Activated T-helper 17 cell treated with anti-CD3 and anti-CD28 coated beads, Interleukin-2, amount 50 U/mL, for 72 hours (primary cell): ENCODE data around the gene DEAF1. TPM values are rescaled to one million over a fixed set of nuclear protein-coding genes. Genes with fewer than 3 reads are reported as not detected.
"Not testable (repeated sequence)": the region's sequence is repeated elsewhere in the genome, so short reads cannot be mapped to it uniquely, and the experiment has no call there.

Experiments used
- ATAC-seq: fragments of 150-1000 bp; cut with Tn5 transposase; replicated peaks from 2 replicates; pipeline ENCODE4 v1.10.0; 2021; ENCODE audit warnings: mild to moderate bottlenecking, moderate library complexity
- H3K27ac Mint-ChIP-seq: one replicate; pipeline ENCODE4 v1.8.0; 2022; ENCODE audit warnings: mixed read lengths
- H3K27me3 Mint-ChIP-seq: one replicate; pipeline ENCODE4 v1.8.0; 2022; ENCODE audit warnings: mixed read lengths
- H3K36me3 Mint-ChIP-seq: one replicate; pipeline ENCODE4 v1.8.0; 2022; ENCODE audit warnings: low read depth, mild to moderate bottlenecking, mixed read lengths
- H3K4me1 Mint-ChIP-seq: one replicate; pipeline ENCODE4 v1.8.0; 2022; ENCODE audit warnings: mixed read lengths
- H3K4me3 Mint-ChIP-seq: one replicate; pipeline ENCODE4 v1.8.0; 2022; ENCODE audit warnings: mild to moderate bottlenecking, mixed read lengths
- H3K9me3 Mint-ChIP-seq: one replicate; pipeline ENCODE4 v1.8.0; 2022; ENCODE audit warnings: mixed read lengths
- total RNA-seq, 2 donors: library from RNA; stranded (reverse); gene quantifications; one replicate each; pipeline ENCODE4 v1.2.3, GENCODE V29; 2022

DEAF1 gene
- total RNA-seq, 2 donors from 2014 or later: 43.2 to 56.0 TPM

DNA sequence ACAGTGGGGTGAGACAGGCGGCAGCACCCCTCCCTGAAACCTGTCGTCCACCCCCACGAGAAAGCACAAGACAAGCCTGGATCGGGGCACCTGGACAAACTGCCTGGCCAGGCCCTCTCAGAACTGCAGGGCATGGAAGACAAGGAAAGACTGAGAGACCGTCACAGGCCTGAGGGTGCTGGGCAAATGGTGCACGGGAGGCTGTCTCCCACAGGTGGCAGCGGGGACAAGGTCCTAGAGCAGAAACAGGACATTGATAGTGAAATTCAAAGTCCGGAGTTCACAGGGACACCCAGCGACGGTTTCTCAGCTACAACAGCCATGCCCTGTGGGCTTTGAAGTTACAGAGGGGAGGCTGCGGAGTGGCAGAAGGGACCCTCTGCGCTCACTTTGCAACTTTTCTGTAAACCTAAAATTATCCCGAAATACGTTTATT, 37.3 kb downstream of the DEAF1 start:
- H3K4me3 Mint-ChIP-seq: no peak overlapping the region
- H3K9me3 Mint-ChIP-seq: no peaks in the 10 kb centered on the region
- ATAC-seq: no peak
- H3K36me3 Mint-ChIP-seq: peaks cover 35% of the 10 kb centered on the region
- no peaks in the 10 kb centered on the region for H3K4me1 Mint-ChIP-seq
- H3K27ac Mint-ChIP-seq: no peak overlapping the region
- no peaks in the 10 kb centered on the region for H3K27me3 Mint-ChIP-seq

DNA sequence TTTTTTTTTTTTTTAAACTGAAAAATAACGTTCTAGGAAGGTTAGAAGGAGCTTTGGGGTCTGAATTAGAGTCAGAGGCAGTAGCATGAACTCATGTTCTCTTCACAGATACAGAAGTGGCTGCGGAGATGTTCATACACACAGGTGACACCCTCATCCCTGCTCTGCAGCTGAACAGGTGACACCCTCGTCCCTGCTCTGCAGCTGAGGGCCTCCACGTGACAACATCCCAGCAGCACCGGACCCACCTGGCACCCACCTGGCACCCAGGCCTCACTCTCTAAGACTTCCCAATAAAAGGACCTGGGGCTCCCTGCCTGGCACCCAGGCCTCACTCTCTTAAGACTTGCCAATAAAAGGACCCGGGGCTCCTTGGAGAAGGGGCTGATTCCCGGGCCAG, 38.2 kb downstream of the DEAF1 start:
- H3K36me3 Mint-ChIP-seq: peaks cover 38% of the 10 kb centered on the region
- H3K27ac Mint-ChIP-seq: no peak overlapping the region
- no peaks in the 10 kb centered on the region for H3K27me3 Mint-ChIP-seq
- H3K4me3 Mint-ChIP-seq: no peak overlapping the region
- no peaks in the 10 kb centered on the region for H3K9me3 Mint-ChIP-seq
- no peak for ATAC-seq
- no peaks in the 10 kb centered on the region for H3K4me1 Mint-ChIP-seq

- H3K4me3 Mint-ChIP-seq: no peak overlapping the region
- no peak overlapping the region for H3K27ac Mint-ChIP-seq
- no peaks in the 10 kb centered on the region for H3K27me3 Mint-ChIP-seq
- ATAC-seq: no peak
- no peaks in the 10 kb centered on the region for H3K4me1 Mint-ChIP-seq
- peaks cover 39% of the 10 kb centered on the region for H3K36me3 Mint-ChIP-seq
- no peaks in the 10 kb centered on the region for H3K9me3 Mint-ChIP-seq
Measured at GRCh38 chr11:656426-656825, 38.6 kb downstream of the DEAF1 start.

- Mint-ChIP-seq H3K27me3 (no peaks in the 10 kb centered on the region), H3K36me3 (peaks cover 50% of the 10 kb centered on the region), H3K4me1 (no peaks in the 10 kb centered on the region), H3K9me3 (no peaks in the 10 kb centered on the region), H3K4me3 (no peak overlapping the region), H3K27ac (no peak overlapping the region)
- no peak for ATAC-seq
Measured at GRCh38 chr11:655036-655726, 39.8 kb downstream of the DEAF1 start.

DNA sequence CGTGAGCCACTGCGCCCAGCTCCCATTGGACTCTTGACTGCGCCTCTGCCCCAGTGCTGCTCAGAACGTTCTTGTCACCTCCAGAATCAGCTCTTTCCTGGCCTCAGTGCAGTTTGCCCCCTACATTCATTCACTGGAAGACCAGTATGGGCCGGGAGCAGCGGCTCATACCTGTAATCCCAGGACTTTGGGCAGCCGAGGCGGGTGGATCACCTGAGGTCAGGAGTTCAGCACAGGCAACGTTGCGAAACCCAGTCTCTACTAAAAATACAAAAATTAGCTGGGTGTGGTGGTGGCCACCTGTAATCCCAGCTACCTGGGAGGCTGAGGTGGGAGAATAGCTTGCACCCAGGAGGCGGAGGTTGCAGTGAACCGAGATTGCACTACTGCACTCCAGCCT, 40.6 kb downstream of the DEAF1 start:
- not testable (repeated sequence) for H3K4me3 Mint-ChIP-seq, ATAC-seq, H3K27ac Mint-ChIP-seq, H3K9me3 Mint-ChIP-seq, H3K27me3 Mint-ChIP-seq, H3K4me1 Mint-ChIP-seq
- H3K36me3 Mint-ChIP-seq: peaks cover 50% of the 10 kb centered on the region

DNA sequence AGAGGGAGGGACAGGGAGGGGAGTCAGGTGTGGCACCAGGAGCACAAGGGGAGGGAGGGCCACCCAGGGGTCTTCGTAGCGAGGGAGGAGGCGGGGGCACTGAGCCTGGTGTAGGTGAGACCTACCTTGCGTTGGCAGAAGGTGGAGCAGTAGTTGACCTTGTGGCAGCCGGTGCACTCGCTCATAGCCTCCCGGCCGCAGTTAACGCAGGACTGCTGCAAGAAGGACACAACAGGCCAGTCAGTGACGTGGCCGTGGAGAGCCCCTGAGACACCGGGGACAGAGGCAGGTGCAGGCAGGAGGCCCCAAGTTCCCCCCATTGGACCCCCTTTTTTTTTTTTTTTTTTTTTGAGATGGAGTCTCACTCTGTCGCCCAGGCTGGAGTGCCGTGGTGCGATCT, 41.2 kb downstream of the DEAF1 start:
- H3K36me3 Mint-ChIP-seq: peaks cover 55% of the 10 kb centered on the region
- ATAC-seq: no peak
- no peaks in the 10 kb centered on the region for H3K9me3 Mint-ChIP-seq
- no peaks in the 10 kb centered on the region for H3K4me1 Mint-ChIP-seq
- H3K27me3 Mint-ChIP-seq: no peaks in the 10 kb centered on the region
- H3K27ac Mint-ChIP-seq: no peak overlapping the region
- H3K4me3 Mint-ChIP-seq: no peak overlapping the region

DNA sequence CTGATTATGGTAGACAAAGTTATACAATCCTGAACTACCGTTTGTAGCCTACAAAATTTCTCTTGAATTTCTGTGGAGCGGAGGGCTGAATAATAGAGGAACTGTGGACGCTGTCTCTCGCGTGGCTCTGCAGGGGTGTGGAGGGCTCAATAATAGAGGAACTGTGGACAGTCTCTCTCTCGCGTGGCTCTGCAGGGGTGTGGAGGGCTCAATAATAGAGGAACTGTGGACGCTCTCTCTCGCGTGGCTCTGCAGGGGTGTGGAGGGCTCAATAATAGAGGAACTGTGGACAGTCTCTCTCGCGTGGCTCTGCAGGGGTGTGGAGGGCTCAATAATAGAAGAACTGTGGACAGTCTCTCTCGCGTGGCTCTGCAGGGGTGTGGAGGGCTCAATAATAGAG, 41.9 kb downstream of the DEAF1 start:
- H3K4me1 Mint-ChIP-seq, H3K9me3 Mint-ChIP-seq, H3K4me3 Mint-ChIP-seq, H3K27ac Mint-ChIP-seq, H3K27me3 Mint-ChIP-seq, ATAC-seq: not testable (repeated sequence)
- peaks cover 60% of the 10 kb centered on the region for H3K36me3 Mint-ChIP-seq

GRCh38 chr11:650482-650881, 44.5 kb downstream of the DEAF1 start:
- Mint-ChIP-seq H3K27ac (no peak overlapping the region), H3K27me3 (no peaks in the 10 kb centered on the region)

GRCh38 chr11:647672-648158, 47.3 kb downstream of the DEAF1 start:
- not testable (repeated sequence) for ATAC-seq

More at GRCh38 chr11:650482-650881, 44.5 kb downstream of the DEAF1 start:
- peaks cover 74% of the 10 kb centered on the region for H3K36me3 Mint-ChIP-seq
- H3K4me1 Mint-ChIP-seq: no peaks in the 10 kb centered on the region
- no peak overlapping the region for H3K4me3 Mint-ChIP-seq
- no peak for ATAC-seq
- no peaks in the 10 kb centered on the region for H3K9me3 Mint-ChIP-seq

GRCh38 chr11:646214-646613, 48.8 kb downstream of the DEAF1 start:
- Mint-ChIP-seq H3K4me1 (no peaks in the 10 kb centered on the region), H3K36me3 (peaks cover 51% of the 10 kb centered on the region), H3K9me3 (no peaks in the 10 kb centered on the region), H3K27me3 (no peaks in the 10 kb centered on the region), H3K4me3 (no peak overlapping the region), H3K27ac (no peak overlapping the region)
- no peak for ATAC-seq

More at GRCh38 chr11:647672-648158, 47.3 kb downstream of the DEAF1 start:
- not testable (repeated sequence) for H3K9me3 Mint-ChIP-seq, H3K4me1 Mint-ChIP-seq, H3K27ac Mint-ChIP-seq, H3K4me3 Mint-ChIP-seq, H3K27me3 Mint-ChIP-seq
- peaks cover 63% of the 10 kb centered on the region for H3K36me3 Mint-ChIP-seq

DNA sequence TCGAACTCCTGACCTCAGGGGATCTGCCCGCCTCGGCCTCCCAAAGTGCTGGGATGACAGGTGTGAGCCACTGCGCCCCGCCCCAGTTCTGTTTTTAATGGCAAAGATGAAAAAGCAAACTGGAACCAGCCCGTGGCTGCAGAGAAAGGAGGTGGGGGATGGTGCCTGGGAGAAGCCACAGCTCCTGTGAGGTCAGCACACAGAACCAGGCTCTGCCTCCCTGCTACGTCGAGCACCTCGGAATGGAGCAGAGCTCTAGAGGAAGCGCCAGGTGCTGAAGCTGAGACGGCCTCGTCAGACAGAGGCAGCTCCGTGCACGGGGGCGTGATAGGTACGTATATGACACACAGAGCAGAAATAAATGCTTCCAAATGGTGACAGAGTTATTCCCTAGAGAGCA, 49.5 kb downstream of the DEAF1 start:
- no peak for ATAC-seq
- Mint-ChIP-seq H3K27ac (no peak overlapping the region), H3K4me3 (no peak overlapping the region), H3K9me3 (no peaks in the 10 kb centered on the region), H3K27me3 (no peaks in the 10 kb centered on the region), H3K36me3 (peaks cover 46% of the 10 kb centered on the region), H3K4me1 (no peaks in the 10 kb centered on the region)

GRCh38 chr11:643849-644738, 50.9 kb downstream of the DEAF1 start:
- ATAC-seq: no peak
- Mint-ChIP-seq H3K27ac (no peak overlapping the region), H3K36me3 (peaks cover 32% of the 10 kb centered on the region), H3K27me3 (no peaks in the 10 kb centered on the region), H3K9me3 (no peaks in the 10 kb centered on the region), H3K4me1 (no peaks in the 10 kb centered on the region), H3K4me3 (no peak overlapping the region)

DNA sequence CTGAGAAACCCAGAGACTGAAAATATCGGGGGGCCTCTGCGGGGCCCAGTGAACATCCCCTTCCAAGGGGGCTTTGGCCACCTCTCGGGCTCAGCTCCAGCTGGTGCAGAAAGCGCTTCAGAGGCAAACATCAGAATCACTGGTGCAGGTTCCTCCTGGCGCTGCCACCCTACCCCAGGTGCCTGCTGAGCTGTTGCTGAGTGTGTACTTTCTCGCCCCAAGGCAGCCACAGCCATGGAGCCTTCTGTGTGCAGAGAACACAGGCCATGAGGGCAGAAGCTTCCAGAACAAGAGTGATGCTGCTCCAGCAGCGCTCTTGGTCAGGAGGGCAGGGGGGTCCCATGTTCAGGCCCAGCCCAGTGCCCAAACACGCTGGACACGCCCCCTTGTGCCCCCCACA, 51.7 kb downstream of the DEAF1 start:
- H3K36me3 Mint-ChIP-seq: peaks cover 31% of the 10 kb centered on the region
- H3K4me3 Mint-ChIP-seq: no peak overlapping the region
- ATAC-seq: no peak
- no peaks in the 10 kb centered on the region for H3K9me3 Mint-ChIP-seq
- no peaks in the 10 kb centered on the region for H3K27me3 Mint-ChIP-seq
- H3K27ac Mint-ChIP-seq: no peak overlapping the region
- H3K4me1 Mint-ChIP-seq: no peaks in the 10 kb centered on the region

DNA sequence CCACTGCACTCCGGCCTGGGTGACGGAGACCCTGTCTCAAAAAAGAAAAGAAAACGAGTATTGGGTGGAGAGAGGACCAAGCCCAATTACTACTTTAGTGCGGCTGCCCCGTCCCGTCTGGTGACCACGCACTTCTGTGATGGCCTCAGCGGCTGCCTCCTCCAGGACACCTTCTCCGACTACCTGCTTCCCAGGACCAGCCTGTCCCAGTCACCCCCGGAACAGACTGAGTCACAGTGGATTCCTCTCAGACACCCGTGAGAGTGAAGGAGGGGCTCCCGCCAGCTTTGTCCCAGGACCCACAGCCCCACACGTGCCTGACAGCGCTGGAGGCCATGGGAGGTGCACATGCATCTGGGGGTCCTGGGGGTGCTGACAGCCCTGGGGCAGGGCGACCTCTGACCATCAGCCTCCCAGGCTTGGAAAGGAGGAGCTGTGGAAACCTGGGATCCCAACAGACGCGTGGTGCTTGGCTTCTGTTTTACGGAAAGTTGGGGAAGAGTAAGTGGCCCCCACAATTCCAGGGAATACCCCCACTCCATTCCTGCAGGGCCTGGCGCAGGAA, 53.1 kb downstream of the DEAF1 start:
- Mint-ChIP-seq H3K9me3 (no peaks in the 10 kb centered on the region), H3K4me3 (no peak overlapping the region)
- no peak for ATAC-seq

More for the DNA sequence above, 53.1 kb downstream of the DEAF1 start:
- peaks cover 22% of the 10 kb centered on the region for H3K36me3 Mint-ChIP-seq
- H3K27me3 Mint-ChIP-seq: peaks cover 5% of the 10 kb centered on the region
- no peaks in the 10 kb centered on the region for H3K4me1 Mint-ChIP-seq
- no peak overlapping the region for H3K27ac Mint-ChIP-seq
